Caco-2 (cell line): Measurements from ENCODE around the gene PHACTR1. TPM values are rescaled to one million over a fixed set of nuclear protein-coding genes. Genes with fewer than 3 reads are reported as not detected.

Experiments
- BruUV-seq: library from RNA; stranded (reverse); fragments of 400-500 nt; replicated peaks from 2 replicates; lab custom pipeline; 2021; lab: Mats Ljungman, UMichigan
- CTCF ChIA-PET: fragments of 300-600 bp; sonication (Branson Sonifier 250); formaldehyde crosslinking; loops from one replicate; lab custom pipeline; 2022; ENCODE audit warnings: antibody characterized with exemption; lab: Charles Lee
- POLR2A ChIA-PET: fragments of 300-600 bp; sonication (Branson Sonifier 250); formaldehyde crosslinking; loops from one replicate; lab custom pipeline; 2022; ENCODE audit warnings: antibody characterized with exemption; lab: Charles Lee
- DNase-seq, 2 experiments: peaks; one replicate each; pipeline versions ENCODE4 v3.0.0 to v3.0.0-alpha.2; 2020 to 2022
- H3K27me3 ChIP-seq: replicated peaks from 2 replicates; pipeline ENCODE4 v1.6.0; 2011; ENCODE audit warnings: low read length; ENCODE audit not compliant: control insufficient read depth, insufficient read depth
- H3K36me3 ChIP-seq: 2 replicates; pipeline ENCODE4 v1.5.1; 2011; ENCODE audit warnings: low read length; ENCODE audit not compliant: control insufficient read depth, insufficient read depth
- H3K4me1 ChIP-seq: fragments of 250-450 bp; sonication (Bioruptor Pico); 2 replicates; pipeline ENCODE4 v1.5.1; 2020; ENCODE audit warnings: mild to moderate bottlenecking
- H3K4me3 ChIP-seq: 2 replicates; pipeline ENCODE4 v1.5.1; 2011; ENCODE audit warnings: low read depth, mild to moderate bottlenecking, control low read depth, low read length
- H3K9me3 ChIP-seq: fragments of 250-450 bp; sonication (Bioruptor Pico); 2 replicates; pipeline ENCODE4 v1.5.1; 2020; ENCODE audit warnings: mild to moderate bottlenecking, moderate library complexity
- H3K27ac Mint-ChIP-seq: one replicate; pipeline ENCODE4 v1.8.0; 2022; ENCODE audit warnings: mixed read lengths; ENCODE audit not compliant: unreplicated experiment
- H3K27me3 Mint-ChIP-seq: one replicate; pipeline ENCODE4 v1.8.0; 2022; ENCODE audit warnings: mixed read lengths; ENCODE audit not compliant: insufficient read depth, unreplicated experiment
- H3K36me3 Mint-ChIP-seq: one replicate; pipeline ENCODE4 v1.8.0; 2022; ENCODE audit warnings: mild to moderate bottlenecking, mixed read lengths; ENCODE audit not compliant: insufficient read depth, unreplicated experiment
- H3K4me1 Mint-ChIP-seq: one replicate; pipeline ENCODE4 v1.8.0; 2022; ENCODE audit warnings: low read depth, mixed read lengths; ENCODE audit not compliant: unreplicated experiment
- H3K4me3 Mint-ChIP-seq: one replicate; pipeline ENCODE4 v1.8.0; 2022; ENCODE audit warnings: mild to moderate bottlenecking, moderate library complexity, mixed read lengths; ENCODE audit not compliant: unreplicated experiment
- H3K9me3 Mint-ChIP-seq: one replicate; pipeline ENCODE4 v1.8.0; 2022; ENCODE audit warnings: mixed read lengths; ENCODE audit not compliant: unreplicated experiment
- CTCF ChIP-seq, 2 experiments: fragments of 200-600 bp in 1 of 2; IDR thresholded peaks; 1 replicate in 1 of 2; 2 replicates in 1 of 2; pipeline versions ENCODE4 v1.5.1 to v1.8.0; 2011 to 2022; ENCODE audit warnings: antibody characterized with exemption in 1 of 2, control low read depth in 1 of 2, inconsistent platforms in 1 of 2, low read depth in 1 of 2, low read length in 1 of 2, mild to moderate bottlenecking in 1 of 2, moderate library complexity in 1 of 2; ENCODE audit not compliant: insufficient read depth in 1 of 2, severe bottlenecking in 1 of 2, unreplicated experiment in 1 of 2
- intact Hi-C: fragments of 100-400 bp; cut with micrococcal nuclease; formaldehyde crosslinking; loops from one replicate; pipeline ENCODE4 v1.10.0; 2022; ENCODE audit not compliant: unreplicated experiment
- total RNA-seq: library from RNA; stranded (reverse); gene quantifications from 2 replicates; pipeline ENCODE4 v1.2.3, GENCODE V29; 2022

Gene PHACTR1
- total RNA-seq, 1 experiment from 2014 or later, result 0.41 TPM

DNA sequence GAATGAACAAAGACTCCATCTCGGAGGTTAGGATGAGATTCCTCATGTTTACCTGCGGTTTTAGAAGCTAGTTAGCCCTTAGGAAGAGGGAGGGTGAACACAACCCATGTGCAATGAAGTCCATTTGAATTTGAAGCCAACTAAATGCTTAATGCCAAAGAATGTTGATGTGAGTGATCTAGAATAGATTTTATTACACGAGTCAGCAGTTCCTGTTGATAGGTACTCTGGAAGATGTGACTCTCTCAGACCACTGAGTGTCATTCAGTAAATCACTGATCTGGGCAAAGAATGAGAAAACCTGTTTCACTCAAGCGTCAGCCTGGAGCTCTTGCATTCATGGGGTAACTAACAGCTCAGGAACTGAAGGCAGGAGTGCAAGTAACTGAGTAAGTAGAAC, 505.5 kb downstream of the PHACTR1 start:
- peaks cover 16% of the 10 kb centered on the region for H3K9me3 Mint-ChIP-seq
- peaks cover 36% of the 10 kb centered on the region for H3K4me1 ChIP-seq
- intact Hi-C loops, result no loop called here
- no peak overlapping the region for H3K27ac Mint-ChIP-seq
- H3K4me3 Mint-ChIP-seq, result no peak overlapping the region
- no peak overlapping the region for H3K4me3 ChIP-seq
- H3K27me3 ChIP-seq, result no peaks in the 10 kb centered on the region
- peaks cover 25% of the 10 kb centered on the region for H3K4me1 Mint-ChIP-seq
- H3K36me3 Mint-ChIP-seq, result no peaks in the 10 kb centered on the region
- CTCF ChIA-PET, result no interaction called here
- no peaks in the 10 kb centered on the region for H3K36me3 ChIP-seq
- no peaks in the 10 kb centered on the region for H3K27me3 Mint-ChIP-seq
- TF ChIP-seq CTCF (IDR thresholded peaks at IDR 0.05; ENCODE audit: insufficient read depth in 1 of 2, low read depth in 1 of 2, low read length in 1 of 2, severe bottlenecking in 1 of 2, unreplicated experiment in 1 of 2), result no peak
- DNase-seq, result no peak
- no peaks in the 10 kb centered on the region for H3K9me3 ChIP-seq
- no TSS peak for BruUV-seq
- POLR2A ChIA-PET, result no interaction called here

- Histone ChIP-seq H3K36me3 (no peaks in the 10 kb centered on the region), H3K4me3 (no peak overlapping the region), H3K4me1 (peaks cover 25% of the 10 kb centered on the region), H3K9me3 (no peaks in the 10 kb centered on the region), H3K27me3 (no peaks in the 10 kb centered on the region)
- TF ChIP-seq CTCF (IDR thresholded peaks at IDR 0.05; ENCODE audit: insufficient read depth in 1 of 2, low read depth in 1 of 2, low read length in 1 of 2, severe bottlenecking in 1 of 2, unreplicated experiment in 1 of 2), result no peak
- ChIA-PET POLR2A (no interaction called here), CTCF (no interaction called here)
- Mint-ChIP-seq H3K4me3 (no peak overlapping the region), H3K27ac (no peak overlapping the region), H3K36me3 (no peaks in the 10 kb centered on the region), H3K27me3 (no peaks in the 10 kb centered on the region), H3K9me3 (peaks cover 7% of the 10 kb centered on the region), H3K4me1 (peaks cover 18% of the 10 kb centered on the region)
- intact Hi-C loops, result no loop called here
- no peak for DNase-seq
- BruUV-seq, result no TSS peak
Observed at GRCh38 chr6:13226071-13226470, 509.5 kb downstream of the PHACTR1 start.

DNA sequence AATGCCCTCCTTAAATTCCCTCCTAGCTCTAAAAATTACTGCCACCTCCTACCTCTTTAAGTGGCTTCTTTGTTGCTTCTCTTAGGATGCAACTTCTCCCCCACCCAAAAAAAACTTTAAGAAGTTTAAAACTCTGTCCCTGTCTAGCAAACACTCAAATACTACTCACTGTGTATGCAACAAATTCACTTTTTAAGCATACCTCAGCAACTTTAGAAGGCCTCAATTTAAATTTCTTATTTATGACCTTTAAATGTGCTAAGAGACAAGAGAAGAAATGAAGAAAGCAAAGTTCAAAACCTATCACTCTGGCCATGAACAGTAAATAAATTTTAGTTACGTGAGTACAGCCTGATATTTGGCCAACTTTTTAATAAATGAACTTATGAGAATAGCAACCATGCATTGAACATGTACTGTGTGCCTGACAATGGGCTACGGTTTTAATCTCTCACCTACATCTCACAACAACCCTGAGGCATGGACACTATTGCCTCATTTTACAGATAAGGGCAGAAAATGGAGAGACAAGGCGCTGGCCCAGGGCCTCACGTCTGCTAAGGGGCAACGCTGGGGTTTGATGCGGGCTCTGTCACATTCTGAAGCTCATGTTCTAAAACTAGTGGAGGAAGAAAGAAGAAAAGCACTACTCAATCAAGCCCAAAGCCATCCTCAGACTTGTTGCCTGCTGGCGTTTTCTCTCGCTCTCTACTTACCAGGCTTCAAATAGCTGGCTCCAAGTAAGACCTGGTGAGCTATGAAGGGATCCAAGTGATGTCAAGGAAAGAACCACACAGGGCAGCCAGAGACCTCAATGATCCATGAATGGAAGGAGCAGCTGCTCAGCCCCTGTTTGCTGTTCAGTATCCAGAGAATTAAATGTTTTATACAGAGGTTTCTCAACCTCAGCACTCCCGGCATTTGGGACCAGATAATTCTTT, 512.0 kb downstream of the PHACTR1 start:
- Mint-ChIP-seq H3K27ac (no peak overlapping the region), H3K36me3 (no peaks in the 10 kb centered on the region), H3K27me3 (no peaks in the 10 kb centered on the region), H3K4me3 (no peak overlapping the region), H3K9me3 (peaks cover 7% of the 10 kb centered on the region), H3K4me1 (peaks cover 18% of the 10 kb centered on the region)
- BruUV-seq, result no TSS peak
- no peaks in the 10 kb centered on the region for H3K9me3 ChIP-seq
- H3K36me3 ChIP-seq, result no peaks in the 10 kb centered on the region
- DNase-seq, result no peak
- CTCF ChIA-PET, result no interaction called here
- H3K4me3 ChIP-seq, result no peak overlapping the region
- intact Hi-C loops, result no loop called here
- no peak for TF ChIP-seq CTCF (IDR thresholded peaks at IDR 0.05; ENCODE audit: insufficient read depth in 1 of 2, low read depth in 1 of 2, low read length in 1 of 2, severe bottlenecking in 1 of 2, unreplicated experiment in 1 of 2)
- H3K4me1 ChIP-seq, result peaks cover 25% of the 10 kb centered on the region
- POLR2A ChIA-PET, result no interaction called here
- no peaks in the 10 kb centered on the region for H3K27me3 ChIP-seq
